Measurements from ENCODE around the gene STARD9. TPM values are rescaled to one million over a fixed set of nuclear protein-coding genes. Genes with fewer than 3 reads are reported as not detected.

Gene STARD9
- total and polyA plus RNA-seq, 2 of the 4 experiments (the other 2 are of a cell fraction), result 2.0 to 3.2 TPM

DNA sequence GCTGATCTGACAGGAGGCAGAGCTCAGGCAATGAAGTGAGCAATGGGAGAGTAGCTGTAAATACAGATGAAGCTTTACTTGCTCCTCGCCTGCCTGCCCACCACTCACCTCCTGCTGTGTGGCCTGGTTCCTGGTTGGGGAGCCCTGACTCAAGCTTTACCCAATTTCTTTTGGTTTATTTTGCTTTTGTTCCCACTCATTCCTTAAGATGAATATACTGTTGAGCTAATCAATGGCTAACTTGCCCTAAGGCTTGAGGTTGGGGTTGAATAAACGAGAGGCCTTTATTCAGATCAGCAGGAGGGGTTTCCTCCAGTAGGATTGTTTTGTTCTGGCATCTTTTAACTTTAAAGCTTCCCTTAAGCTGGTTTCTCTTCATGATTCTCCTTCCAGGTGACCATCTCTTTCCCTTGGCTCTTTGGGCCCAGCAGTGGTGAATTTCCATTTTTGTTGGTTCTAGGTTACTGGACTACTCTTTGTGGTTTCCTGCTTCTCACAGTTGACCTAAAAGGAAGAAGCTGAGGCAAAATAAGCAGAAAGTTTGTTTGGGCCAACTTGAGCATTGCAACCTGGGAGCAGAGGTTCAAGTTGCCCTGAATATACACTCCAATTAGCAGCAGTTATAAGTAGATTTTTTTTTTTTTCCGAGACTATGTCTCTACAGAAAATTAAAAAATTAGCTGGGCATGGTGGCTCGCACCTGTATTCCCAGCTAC lies 44.4 kb downstream of the STARD9 start:
- intact Hi-C loops (cut with micrococcal nuclease), result no loop called here
- H3K23ac ChIP-seq (ENCODE audit: low read depth, low read length), result no peak overlapping the region
- no peak overlapping the region for H3K9ac ChIP-seq (ENCODE audit: low read depth, low read length)
- no peak overlapping the region for H3K4me3 ChIP-seq (ENCODE audit: insufficient read depth, low read depth, low read length)
- H3K79me1 ChIP-seq (ENCODE audit: low read depth in 1 of 2, low read length in 2 of 2), result peaks cover 3 to 7% of the 10 kb centered on the region in 2 experiments; a peak in 1 of 4 replicates
- H3K14ac ChIP-seq (replicated peaks; ENCODE audit: low read depth, low read length), result no peak overlapping the region
- H2AK9ac ChIP-seq (replicated peaks; ENCODE audit: low read depth, low read length, poor library complexity), result no peak overlapping the region
- H4K20me1 ChIP-seq (ENCODE audit: insufficient read depth, low read length), result no peaks in the 10 kb centered on the region
- no peak overlapping the region for H3K4ac ChIP-seq (ENCODE audit: low read depth, low read length)
- no peak overlapping the region for H4K5ac ChIP-seq (ENCODE audit: low read depth, low read length)
- no peak overlapping the region for H3K18ac ChIP-seq (ENCODE audit: low read depth, low read length)
- ChIA-PET POLR2A (ENCODE audit: unreplicated experiment) (no interaction called here), CTCF (interaction anchor here (0.6 kb wide), 1 partner anchor 515 kb away, joined by 8 read pairs; no protein-coding TSS in a partner anchor)
- no peak overlapping the region for H2BK120ac ChIP-seq (ENCODE audit: low read depth, low read length)
- H4K91ac ChIP-seq (ENCODE audit: insufficient read depth, low read depth, low read length), result no peak overlapping the region
- dilution Hi-C loops (cut with HindIII; ENCODE audit: low sequenced_read_pairs, unreplicated experiment), result no loop called here
- H3K27me3 ChIP-seq (ENCODE audit: control insufficient read depth, insufficient read depth, low read length), result no peaks in the 10 kb centered on the region
- no peak overlapping the region for H4K8ac ChIP-seq (ENCODE audit: low read depth in 2 of 2, low read length in 2 of 2)
- H3K36me3 ChIP-seq (ENCODE audit: control insufficient read depth, insufficient read depth, low read length), result peaks cover 3% of the 10 kb centered on the region; the same call in 1 of the 2 replicates
- no peaks in the 10 kb centered on the region for H3K9me3 ChIP-seq (ENCODE audit: control insufficient read depth, insufficient read depth, low read length)
- no peak for ATAC-seq (ENCODE audit: low read depth)
- no peak overlapping the region for H2AK5ac ChIP-seq (ENCODE audit: low read depth, low read length)
- no peaks in the 10 kb centered on the region for H3K4me1 ChIP-seq (ENCODE audit: control insufficient read depth, insufficient read depth, low read length)
- no peak for TF ChIP-seq RFX5 (IDR thresholded peaks at IDR 0.05; ENCODE audit: low read depth, low read length)
- TF ChIP-seq, protein P1, sequence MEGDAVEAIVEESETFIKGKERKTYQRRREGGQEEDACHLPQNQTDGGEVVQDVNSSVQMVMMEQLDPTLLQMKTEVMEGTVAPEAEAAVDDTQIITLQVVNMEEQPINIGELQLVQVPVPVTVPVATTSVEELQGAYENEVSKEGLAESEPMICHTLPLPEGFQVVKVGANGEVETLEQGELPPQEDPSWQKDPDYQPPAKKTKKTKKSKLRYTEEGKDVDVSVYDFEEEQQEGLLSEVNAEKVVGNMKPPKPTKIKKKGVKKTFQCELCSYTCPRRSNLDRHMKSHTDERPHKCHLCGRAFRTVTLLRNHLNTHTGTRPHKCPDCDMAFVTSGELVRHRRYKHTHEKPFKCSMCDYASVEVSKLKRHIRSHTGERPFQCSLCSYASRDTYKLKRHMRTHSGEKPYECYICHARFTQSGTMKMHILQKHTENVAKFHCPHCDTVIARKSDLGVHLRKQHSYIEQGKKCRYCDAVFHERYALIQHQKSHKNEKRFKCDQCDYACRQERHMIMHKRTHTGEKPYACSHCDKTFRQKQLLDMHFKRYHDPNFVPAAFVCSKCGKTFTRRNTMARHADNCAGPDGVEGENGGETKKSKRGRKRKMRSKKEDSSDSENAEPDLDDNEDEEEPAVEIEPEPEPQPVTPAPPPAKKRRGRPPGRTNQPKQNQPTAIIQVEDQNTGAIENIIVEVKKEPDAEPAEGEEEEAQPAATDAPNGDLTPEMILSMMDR (conservative IDR thresholded peaks at IDR 0.05; ENCODE audit: low read depth, low read length), result no peak
- TF ChIP-seq MAZ (IDR thresholded peaks at IDR 0.05; ENCODE audit: borderline replicate concordance, low read depth, low read length), result no peak
- no peak for TF ChIP-seq NFE2L2 (IDR thresholded peaks at IDR 0.05; ENCODE audit: low read depth, low read length)
- TF ChIP-seq MAFK (IDR thresholded peaks at IDR 0.05; ENCODE audit: low read depth, low read length), result no peak
- TF ChIP-seq, protein P2, sequence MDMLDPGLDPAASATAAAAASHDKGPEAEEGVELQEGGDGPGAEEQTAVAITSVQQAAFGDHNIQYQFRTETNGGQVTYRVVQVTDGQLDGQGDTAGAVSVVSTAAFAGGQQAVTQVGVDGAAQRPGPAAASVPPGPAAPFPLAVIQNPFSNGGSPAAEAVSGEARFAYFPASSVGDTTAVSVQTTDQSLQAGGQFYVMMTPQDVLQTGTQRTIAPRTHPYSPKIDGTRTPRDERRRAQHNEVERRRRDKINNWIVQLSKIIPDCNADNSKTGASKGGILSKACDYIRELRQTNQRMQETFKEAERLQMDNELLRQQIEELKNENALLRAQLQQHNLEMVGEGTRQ (IDR thresholded peaks at IDR 0.05; ENCODE audit: low read depth, low read length), result no peak
- no peak for TF ChIP-seq FOS (IDR thresholded peaks at IDR 0.05; ENCODE audit: low read depth, low read length)
- no peak for TF ChIP-seq BHLHE40 (IDR thresholded peaks at IDR 0.05; ENCODE audit: low read depth, low read length)
- TF ChIP-seq CEBPB (IDR thresholded peaks at IDR 0.05; ENCODE audit: low read depth, low read length), result no peak
- no CpG with 5 or more reads among the region's 4 CpGs for WGBS, 2 experiments (ENCODE audit: extremely low coverage in 2 of 2, insufficient read length in 1 of 2)
- BruUV-seq (replicated peaks), result no TSS peak
- no peaks in the 10 kb centered on the region for H3K9me1 ChIP-seq (ENCODE audit: insufficient read depth, low read length)
- in situ Hi-C loops (cut with MboI; ENCODE audit: low sequenced_read_pairs), result no loop called here
- no peak for DNase-seq
- no peak overlapping the region for H3K27ac ChIP-seq (ENCODE audit: insufficient read depth, low read length)
- H2BK15ac ChIP-seq (ENCODE audit: low read depth, low read length), result no peak overlapping the region
- no peak overlapping the region for H2BK20ac ChIP-seq (ENCODE audit: low read depth, low read length)
- no peak overlapping the region for H2BK5ac ChIP-seq (ENCODE audit: low read depth, low read length, poor library complexity, severe bottlenecking)
- no peak overlapping the region for H2AFZ ChIP-seq (replicated peaks; ENCODE audit: low read length, poor library complexity)
- H3K4me2 ChIP-seq (ENCODE audit: low read depth, low read length), result no peak overlapping the region
- H3K56ac ChIP-seq (ENCODE audit: extremely low read depth, insufficient read depth, low read length), result no peak overlapping the region

Measured in IMR-90 (cell line).